SW480 (cell line): ENCODE results near the gene RGL1.
A peak's percentile ranks its signal among the peaks of the same experiment; 100 is the strongest.
"Not testable (repeated sequence)": the region's sequence is repeated elsewhere in the genome, so short reads cannot be mapped to it uniquely, and the experiment has no call there.

Source experiments
- DNase-seq: peaks from one replicate; pipeline ENCODE4 v3.0.0-alpha.2; 2016; ENCODE audit warnings: low spot score

Gene RGL1

DNA sequence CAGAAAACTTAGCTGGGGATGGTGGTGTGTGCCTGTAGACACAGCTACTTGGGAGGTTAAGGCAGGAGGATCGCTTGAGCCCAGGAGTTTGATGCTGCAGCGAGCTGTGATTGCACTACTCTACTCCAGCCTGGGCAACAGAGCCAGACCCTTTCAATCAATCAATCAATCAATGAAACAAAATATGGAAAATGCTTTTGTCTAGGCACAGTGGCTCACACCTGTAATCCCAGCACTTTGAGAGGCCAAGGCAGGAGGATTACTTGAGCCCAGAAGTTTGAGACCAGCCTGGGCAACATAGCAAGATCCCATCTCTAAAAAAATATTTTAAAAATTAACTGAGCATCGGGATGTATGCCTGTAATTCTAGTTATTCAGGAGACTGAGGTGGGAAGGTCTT, 19.0 kb upstream of the RGL1 start:
- not testable (repeated sequence) for DNase-seq

DNA sequence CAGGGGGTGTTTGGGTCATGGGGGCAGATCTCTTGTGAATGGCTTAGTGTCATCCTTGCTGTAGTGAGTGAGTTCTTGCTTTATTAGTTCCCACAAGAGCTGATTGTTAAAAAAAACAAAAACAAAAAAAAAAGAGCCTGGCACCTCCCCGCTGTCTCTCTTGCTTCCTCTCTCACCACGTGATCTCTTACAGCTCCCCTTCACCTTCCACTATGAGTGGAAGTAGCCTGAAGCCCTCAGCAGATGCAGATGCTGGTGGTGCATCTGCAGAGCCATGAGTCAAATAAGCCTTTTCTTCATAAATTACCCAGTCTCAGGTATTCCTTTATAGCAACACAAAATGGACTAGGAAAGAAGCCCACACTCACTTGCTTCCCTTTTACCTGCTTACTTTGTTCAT, 17.2 kb upstream of the RGL1 start:
- DNase-seq, result no peak

DNA sequence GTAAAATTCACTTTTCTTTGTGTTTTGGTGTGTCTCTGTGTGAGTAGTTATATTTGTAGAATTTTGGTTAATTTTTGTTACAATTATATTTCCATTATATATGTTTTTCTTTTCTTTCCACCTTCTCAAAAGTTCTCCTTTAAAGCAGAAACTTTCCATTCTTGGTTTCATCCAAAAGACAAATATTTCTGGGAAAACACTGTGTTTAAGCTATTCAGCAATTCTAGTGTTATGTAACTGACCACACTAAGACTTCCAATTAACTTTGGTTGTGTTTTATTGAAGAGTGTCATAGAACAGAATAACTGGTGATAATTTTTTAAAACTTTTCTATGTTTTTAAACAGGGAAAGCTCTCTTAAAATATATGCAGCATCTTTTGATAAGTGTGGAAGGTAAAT, 13.6 kb upstream of the RGL1 start:
- DNase-seq, result no peak

DNA sequence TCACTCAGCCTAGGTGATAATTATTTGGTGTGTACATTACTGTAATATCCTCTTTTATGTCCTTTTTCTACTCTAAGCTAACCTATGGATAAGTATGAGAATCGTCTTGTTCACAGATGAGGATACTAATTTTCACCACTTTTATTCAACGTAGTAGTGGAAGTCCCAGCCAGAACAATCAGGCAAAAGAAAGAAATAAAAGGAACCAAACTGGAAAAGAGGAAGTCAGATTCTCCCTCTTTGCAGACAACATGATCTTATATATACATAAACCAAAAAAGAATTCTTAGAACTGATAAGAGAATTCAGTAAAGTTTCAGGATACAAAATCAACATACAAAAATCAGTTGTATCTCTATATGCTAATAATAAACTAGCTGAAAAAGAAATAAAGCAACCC, 12.6 kb upstream of the RGL1 start:
- no peak for DNase-seq

DNA sequence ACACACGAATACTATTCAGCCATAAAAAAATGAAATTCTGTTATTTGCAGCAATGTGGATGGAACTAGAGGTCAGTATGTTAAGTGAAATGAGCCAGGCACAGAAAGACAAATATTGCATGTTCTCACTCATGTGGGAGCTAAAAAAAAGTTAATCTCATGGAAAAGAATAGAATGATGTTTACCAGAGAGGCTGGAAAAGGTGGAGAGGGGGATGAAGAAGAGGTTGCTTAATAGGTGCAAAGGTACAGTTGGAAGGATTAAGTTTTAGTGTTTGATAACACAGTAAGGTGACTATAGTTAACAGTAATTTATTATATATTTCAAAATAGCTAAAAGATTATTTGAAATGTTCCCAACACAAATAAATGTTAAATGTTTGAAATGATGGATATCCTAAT, 10.8 kb upstream of the RGL1 start:
- no peak for DNase-seq

DNA sequence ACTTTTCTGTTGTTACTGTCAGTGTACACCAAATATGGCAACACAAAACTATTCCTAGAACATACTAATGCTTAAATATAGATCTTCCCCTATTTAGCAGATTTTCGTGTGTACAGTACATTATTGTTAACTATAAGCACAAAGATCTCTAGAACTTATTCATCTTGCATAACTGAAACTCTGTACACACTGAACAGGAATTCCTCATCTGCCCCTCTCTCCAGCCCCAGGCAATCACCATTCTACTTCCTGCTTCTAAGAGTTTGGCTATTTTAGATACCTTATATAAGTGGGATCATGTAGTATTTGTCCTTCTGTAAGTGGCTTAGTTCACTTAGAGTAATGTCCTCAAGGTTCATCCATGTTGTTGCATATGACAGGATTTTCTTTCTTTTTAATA, 4.5 kb upstream of the RGL1 start:
- no peak for DNase-seq

DNA sequence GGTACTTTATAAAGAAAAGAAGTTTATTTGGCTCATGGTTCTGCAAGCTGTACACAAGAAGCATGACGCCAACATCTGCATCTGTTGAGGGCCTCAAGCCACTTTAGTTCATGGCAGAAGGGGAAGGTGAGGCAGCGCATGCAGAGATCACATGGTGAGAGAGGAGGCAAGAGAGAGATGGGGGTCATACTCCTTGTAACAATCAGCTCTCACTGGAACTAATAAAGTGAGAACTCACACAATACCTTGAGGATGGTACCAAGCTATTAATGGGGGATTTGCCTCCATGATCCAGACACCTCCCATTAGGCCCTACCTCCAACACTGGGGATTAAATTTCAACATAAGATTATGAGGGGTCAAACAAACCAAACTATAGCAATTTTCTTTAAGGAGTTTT, 3.3 kb upstream of the RGL1 start:
- DNase-seq, result no peak

DNA sequence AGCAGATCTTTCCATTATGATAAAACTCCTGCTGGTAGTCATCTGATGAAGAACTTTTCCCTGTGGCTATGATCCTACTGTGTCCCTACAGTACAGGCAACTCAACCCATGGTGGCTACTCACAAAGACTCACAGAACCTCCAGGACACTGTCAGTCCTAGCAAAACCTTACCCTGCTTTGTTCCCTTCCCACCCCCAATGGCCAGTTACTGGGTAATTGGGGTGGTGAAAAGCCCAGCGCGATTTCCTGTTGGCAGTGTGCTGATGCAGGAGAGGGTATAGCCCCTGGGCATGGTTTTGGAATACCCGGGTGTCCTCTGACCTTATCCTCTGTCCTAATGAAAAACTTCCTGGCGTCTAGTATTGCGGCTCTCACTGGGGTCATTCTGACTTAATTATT, 533 bp upstream of the RGL1 start:
- peak; percentile 7 for DNase-seq

DNA sequence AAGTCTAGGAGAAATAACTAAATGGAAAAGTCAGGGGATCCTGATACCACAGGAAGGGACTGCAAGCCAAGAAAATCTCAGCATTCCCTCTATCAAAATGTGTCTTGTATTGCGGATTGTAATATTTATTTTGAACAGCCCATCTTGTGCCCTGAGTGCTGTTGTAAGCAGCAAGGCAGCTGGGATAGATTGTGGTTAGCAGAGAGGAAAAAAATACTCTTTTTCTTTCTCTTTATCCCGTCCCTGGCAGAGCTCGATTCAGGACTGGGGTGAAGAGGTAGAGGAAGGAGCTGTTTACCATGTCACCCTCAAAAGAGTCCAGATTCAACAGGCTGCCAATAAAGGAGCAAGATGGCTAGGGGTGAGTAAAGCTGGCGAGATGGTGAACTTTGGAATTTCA, 1.2 kb downstream of the RGL1 start:
- no peak for DNase-seq

DNA sequence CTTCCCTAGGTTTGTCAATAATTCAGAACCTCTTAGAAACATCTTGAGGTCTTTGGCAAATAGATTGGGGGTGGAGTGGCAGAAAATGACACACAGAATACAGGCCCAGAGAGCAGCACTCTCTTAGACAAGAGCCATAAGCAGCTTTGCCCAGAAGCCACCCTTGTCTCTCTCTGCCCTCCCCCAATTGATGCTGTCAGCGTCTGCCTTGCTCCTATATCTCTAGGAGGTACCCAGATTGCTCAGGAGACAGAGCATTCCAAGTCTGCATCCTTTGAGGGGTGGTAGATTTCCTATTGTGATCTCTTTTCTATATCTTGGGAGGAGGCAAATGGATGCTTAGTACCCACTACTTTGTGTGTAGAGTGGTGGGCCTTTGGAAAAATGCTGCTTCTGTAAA, 1.8 kb downstream of the RGL1 start:
- DNase-seq, result no peak

DNA sequence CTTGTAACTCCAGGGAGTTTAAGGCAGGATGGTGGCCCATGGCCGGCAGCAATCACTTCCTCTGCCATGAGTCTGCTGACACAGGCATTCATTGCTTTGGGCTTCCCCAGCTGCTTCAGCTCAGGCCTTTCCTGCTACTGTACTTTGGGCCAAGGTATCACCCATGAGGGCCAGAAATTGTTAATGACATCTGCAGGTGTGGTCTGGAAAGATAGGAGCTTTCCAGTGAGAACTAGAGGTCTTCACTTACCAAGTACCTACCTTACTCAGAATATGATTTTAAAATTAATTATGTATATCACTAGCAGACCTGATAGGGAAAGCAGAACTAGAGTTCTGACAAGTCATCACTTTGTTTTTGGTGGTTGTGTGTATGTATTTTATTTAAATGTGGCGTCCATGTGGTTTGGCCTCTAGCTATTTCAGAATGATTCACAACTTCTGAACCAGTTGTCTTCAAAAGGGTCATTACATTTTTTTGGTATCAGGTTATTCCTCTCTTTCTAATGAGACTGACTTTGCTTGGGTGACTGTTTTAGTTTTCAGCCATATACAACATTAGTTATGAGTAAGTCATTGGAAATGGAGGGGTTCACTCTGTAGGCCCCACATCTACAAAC, 2.7 kb downstream of the RGL1 start:
- peak; percentile 14 for DNase-seq

DNA sequence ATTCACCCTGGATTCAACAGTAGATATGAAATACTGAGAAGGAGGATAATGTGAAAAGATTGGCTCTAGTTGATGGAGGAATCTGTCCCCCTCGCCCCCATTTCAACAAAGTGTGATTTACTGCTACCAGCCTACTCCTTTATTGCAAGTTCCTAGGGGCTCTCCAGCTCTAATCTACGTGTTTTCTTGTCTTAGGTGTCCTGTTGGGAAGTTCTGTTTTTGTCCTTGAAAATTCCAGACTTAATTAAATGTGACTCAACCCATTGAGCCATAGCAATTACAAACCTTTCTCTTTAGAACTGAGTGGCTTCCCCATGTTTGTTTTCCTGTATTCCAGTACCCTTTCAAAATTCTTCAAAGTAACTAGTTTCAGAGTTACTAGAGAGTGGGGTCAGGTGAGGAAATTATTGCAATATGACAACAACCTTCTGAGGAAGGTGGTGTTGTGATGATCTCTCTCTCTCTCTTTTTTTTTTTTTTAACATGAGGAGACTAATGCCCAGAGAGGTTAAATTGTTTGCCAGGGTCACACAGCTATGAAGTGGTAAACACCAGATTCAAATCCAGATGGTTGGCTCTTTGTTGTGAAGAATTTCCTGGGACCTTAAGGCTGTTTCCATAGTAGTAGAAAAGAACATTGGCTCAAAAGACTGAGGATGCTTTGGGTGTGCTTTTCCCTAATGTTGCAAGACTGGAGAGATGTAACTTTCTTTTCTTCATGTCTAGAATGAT, 3.5 kb downstream of the RGL1 start:
- DNase-seq, result no peak

DNA sequence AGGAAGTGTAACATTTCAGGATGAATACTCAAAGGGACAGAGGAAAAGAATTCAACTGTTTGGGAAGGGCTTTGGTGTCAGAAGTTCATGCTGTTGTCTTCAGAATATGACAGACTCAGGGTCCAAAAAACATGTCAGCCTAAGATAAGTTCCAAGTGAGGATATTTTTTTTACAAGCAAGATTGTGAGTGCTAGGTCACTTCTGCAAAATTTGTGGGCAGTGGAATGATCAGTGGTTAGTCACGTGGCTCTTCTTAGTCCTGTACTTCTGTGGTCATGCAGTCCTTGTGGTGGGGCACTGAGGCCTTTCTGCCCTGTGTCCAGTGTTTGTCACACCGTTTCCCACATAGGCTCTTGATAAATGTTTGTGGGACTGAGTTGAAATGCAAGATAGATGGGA, 5.2 kb downstream of the RGL1 start:
- DNase-seq, result no peak

DNA sequence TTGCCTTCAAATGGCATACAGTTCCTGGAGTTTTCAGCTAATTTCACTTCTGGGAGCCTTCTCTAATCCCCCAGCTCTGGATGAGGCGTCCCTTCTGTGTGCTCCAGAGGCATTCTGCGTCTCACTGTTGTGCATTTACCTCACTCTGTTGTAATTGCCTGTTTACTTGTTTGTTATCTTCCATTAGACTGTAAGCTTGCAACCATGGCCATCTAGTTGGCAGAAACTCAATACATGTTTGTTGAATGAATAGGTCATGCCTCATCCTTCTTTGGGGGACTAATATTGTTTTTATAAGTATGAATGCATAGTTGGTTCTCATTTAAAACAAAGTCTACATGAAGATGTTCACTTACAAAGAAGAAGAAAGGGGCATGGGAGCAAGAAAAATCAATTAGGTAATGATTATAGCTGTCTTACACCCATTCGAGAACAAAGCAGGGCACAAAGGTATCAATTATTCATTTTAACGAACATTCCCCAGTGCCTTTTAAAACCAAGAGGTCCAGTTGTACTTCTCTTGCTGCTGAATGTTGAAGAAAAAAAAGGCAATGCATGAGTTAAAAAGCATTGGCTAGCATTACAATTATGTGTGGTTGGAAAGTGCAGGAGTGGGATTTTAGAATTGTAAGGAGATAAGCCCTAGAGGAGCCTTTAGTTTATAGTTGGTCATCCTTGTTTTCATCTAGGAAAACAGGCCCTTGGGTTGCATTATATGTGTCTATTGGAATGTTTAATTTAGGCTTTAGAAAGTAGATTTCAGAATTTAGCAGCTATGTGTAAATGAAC, 6.0 kb downstream of the RGL1 start:
- DNase-seq, result no peak

DNA sequence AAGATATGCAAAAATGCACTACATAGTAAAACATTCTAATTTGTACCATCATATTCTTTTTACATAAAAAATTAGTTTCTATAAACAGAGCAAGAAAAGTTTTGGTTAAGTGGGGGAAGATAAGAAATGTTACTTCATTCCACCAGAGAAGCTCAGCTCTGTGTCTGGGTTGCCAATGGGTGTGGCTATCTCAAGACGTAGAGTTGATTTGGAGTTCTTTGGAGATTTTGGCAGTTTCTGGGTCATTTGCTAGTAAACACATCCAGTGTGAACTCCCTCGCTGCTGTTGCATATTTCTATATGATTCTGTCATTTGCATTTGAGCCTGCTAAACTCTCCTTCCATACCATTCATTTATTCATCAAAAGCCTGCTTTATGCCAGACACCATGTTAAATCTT, 7.2 kb downstream of the RGL1 start:
- DNase-seq, result no peak

DNA sequence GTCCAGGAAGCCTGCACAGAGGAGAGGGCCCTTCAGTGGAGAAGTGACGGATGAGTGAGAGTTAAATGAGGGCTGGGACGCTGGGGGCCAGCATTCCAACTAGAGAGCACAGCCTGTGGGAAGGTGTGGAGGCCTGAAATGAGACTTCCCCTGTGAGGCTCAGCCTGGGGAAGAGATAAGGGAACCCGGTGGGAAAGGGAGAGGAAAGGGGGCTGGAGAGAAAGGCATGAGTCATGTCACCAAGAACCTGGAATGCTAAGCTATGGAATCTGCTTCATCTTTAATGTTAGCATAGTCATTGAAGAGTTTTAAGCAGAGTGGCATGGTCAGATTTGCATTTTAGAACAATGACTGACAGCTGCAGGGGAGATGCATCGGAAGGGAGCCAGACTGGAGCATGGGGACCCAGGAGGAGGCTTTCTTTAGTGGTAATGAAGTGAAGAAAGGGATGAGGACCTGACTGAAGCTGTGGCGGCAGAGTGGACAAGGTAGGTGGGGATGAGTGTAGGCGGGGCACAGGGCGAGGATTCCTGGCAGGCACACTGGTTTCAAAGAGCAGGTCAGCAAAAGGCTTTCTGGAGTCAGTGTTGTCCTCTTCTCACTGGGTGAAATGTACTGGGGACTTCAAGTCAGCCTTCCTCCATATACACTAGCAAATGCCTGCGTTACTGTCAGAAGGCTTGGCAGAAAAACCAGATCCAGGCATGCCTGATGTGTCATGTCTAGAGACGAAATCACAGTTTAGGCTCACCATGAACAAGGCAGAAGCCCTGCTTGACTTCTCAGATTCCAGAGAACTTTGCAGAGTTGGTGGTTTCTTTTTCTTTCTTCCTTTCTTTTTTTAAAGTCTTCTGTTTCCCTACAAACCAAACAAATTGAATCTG, 8.0 kb downstream of the RGL1 start:
- peak; percentile 64 for DNase-seq

DNA sequence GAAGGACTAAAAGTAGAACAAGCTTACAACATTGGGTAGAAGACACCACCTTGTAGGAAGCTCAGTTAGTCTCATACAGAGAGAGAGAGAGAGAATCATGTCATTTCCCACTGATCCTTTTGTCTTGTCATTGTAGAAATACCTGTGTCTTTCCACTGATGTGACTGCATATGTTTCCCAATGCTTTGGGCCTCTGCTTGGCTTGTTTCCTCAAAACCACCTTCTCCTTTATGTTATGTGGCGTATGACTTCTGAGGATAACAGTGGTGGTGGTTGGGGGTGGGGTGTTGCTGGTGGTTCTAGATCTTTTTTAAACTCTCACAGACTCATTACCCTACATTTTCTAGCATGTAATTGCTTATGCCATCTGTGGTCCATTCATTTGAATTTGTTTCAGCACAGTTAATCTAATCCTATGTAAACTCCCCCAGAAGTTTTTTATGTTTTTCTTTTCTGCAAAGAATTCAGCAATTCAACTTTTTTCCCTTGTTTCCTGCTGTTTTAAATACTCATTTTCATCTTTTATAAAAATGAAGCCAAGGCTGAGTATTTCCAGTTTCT, 9.3 kb downstream of the RGL1 start:
- DNase-seq, result no peak

DNA sequence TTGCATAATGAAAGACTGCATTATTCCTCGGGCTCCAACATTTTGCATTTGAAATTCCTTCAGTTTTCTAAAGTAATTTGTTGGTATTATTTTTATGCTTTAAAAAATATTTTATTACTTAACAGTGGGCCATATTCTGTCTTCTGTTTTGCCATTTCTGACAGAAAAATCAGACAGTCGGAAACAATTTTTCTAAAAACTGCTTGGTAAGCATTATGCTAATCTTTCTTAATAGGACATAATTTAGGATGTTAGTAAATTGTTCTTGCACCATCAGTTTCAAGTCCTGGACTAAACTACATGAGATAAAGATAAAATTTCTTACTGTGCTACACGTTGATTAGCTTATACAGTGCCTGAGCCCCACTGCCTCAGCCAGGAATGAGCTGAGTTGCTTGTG, 11.2 kb downstream of the RGL1 start:
- DNase-seq, result no peak

DNA sequence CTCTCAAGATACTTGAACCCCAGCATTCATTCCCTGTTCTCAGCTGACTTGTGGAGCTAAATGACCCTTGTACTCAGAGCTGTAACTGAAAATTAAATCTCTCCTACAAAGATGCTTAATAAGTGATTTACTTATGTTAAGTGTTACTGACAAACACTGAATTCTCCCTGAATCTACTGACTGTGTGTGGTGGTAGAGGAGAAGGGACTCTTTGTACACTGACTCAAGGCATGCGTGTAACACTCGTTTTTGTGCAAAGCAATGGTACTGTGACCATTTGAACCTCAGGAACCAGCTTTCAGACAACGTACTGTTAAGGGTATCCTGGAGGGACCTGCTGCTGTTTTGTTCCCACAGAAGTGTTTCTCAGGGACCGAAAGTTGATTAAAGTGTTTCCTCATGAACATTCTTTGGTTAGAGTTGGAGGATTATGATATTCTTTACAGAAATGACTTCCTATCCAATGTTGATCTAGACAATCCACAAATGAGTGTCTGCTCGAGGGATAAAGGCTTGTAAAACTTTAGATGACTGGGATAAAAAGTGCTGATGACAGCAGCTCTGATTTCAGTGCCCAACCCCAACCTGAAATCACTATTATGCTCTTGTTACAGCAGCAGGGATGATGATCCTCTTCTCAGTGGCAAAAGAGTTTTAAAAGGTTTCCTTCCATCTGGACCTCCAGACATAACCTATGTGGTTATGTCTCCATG, 12.8 kb downstream of the RGL1 start:
- no peak for DNase-seq

DNA sequence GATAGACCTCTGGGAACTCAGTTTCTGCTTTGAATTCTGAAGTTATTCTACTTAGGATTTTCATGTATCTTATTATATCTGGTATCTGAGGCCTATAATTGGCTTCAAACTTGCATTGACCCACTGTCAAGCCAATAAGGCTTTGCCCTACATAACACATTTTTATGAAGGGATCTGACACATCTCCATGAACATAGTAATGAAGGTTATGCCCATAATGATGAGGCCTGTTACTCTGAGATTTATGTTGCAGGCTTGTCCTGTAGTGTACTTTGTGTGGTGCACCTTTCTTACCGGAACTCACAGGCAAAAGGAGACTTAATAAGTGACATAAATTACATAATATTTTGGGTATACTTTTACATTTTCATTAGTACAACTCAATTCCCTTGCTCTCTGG, 14.1 kb downstream of the RGL1 start:
- DNase-seq, result no peak

DNA sequence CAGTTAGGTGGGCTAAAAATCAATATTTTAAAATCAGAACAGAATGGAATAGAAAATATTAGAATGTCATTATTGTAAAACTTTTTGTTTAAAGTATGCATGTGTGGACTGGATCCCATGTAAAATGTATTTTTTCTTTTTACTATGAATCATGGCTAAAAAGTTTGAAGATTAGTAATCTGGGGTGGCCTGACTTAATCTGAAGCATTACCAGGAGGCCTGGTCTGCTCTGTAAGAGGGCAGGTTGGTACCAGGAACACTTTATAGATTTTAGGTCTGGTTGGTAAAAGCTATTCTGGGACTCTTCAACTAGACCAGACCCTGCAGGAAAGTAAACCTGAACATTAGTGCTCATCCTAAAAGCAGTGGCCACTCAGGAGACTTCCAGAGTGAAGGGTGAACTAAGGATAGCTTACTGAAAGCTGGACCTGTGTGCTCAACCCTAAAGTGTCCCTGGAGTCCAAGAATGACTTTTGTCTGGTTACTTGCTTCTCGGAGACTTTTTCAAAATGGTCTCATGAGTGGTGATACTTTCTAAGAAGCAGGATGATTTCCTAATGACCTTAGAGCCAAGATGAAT, 16.5 kb downstream of the RGL1 start:
- DNase-seq, result no peak
